HG03159 (cell line): ENCODE measurements around the gene VPS54.
A peak's percentile ranks its signal among the peaks of the same experiment; 100 is the strongest.
"Not testable (repeated sequence)": the region's sequence is repeated elsewhere in the genome, so short reads cannot be mapped to it uniquely, and the experiment has no call there.

ENCODE experiments used
- ATAC-seq: cut with Tn5 transposase; IDR thresholded peaks from one replicate; pipeline ENCODE4 v1.9.1; 2021; ENCODE audit warnings: mild to moderate bottlenecking, moderate library complexity; ENCODE audit not compliant: unreplicated experiment

The VPS54 gene

GRCh38 chr2:64024259-64024949, 5.2 kb upstream of the VPS54 start:
- no peak for ATAC-seq

- no peak for ATAC-seq
These were observed 4.4 kb upstream of the VPS54 start for GRCh38 chr2:64023485-64024258.

GRCh38 chr2:64021578-64021977, 2.4 kb upstream of the VPS54 start:
- no peak for ATAC-seq

DNA sequence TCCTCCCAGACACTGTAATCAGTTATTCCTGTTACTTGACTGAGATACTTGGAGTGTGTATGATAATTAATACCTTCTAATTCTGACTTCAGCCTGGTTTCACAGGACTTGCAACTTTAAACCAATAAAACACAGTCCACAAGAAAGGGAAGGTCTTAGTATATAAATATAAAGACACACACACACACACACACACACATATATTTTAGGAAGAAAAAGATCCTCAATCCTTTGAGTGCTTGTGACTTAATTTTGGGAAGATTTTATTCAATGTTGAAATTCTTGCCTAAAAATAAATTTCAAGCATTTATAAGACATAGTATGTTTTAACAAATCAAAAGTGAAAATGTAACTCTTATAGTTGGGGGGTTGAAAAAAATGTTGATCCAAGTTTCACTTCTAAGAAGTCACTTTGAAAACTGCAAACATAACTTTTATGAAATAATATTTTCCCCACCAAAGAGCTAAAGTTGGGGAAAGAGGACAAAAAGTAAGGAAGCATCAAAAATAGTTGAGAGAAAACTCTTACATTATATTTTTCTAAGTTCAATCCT, 824 bp upstream of the VPS54 start:
- ATAC-seq, result no peak

- peak; percentile 54 for ATAC-seq
These were observed 536 bp downstream of the VPS54 start for GRCh38 chr2:64018701-64019082.

- ATAC-seq, result no peak
These were observed 1.2 kb downstream of the VPS54 start for GRCh38 chr2:64017811-64018700.

DNA sequence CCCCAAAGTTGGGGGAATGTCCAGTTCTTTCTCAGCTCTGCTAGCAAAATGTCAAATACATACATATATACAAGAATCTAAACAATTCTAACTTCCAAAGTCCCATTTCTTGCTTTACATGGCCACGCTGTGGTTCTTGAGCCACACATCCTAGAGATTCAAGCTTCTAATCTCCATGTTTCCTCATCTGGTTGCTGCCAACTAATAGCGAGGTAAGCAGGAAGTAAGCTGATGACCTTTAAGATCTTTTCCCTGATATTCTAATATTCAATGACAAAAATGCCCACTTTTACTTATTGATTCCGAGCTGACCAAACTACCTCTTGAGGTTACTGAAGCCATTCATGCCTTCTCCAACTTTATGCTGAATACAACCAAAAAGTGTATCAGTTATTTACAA, 3.3 kb downstream of the VPS54 start:
- no peak for ATAC-seq

GRCh38 chr2:64015391-64015790, 3.8 kb downstream of the VPS54 start:
- ATAC-seq, result no peak

GRCh38 chr2:64014628-64015027, 4.6 kb downstream of the VPS54 start:
- no peak for ATAC-seq

GRCh38 chr2:64013053-64013452, 6.2 kb downstream of the VPS54 start:
- ATAC-seq, result no peak

GRCh38 chr2:64012115-64012514, 7.1 kb downstream of the VPS54 start:
- no peak for ATAC-seq

GRCh38 chr2:64008434-64009009, 10.7 kb downstream of the VPS54 start:
- ATAC-seq, result no peak

DNA sequence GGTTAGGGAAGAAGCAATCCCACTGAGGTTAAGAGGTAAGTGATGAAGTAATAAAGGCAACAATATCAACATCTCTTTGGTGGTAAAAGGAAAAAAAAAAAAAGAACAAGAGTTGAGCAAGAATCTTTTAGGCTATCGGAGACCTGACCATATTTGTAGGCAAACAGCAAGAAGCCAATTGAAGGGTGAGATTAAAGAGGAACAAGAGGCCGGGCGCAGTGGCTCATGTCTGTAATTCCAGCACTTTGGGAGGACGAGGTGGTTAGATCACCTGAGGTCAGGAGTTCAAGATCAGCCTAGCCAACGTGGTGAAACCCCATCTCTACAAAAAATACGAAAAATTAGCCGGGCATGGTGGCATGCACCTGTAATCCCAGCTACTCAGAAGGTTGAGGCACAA, 11.3 kb downstream of the VPS54 start:
- ATAC-seq, result no peak

- no peak for ATAC-seq
These were observed 13.4 kb downstream of the VPS54 start for GRCh38 chr2:64005707-64006356.

DNA sequence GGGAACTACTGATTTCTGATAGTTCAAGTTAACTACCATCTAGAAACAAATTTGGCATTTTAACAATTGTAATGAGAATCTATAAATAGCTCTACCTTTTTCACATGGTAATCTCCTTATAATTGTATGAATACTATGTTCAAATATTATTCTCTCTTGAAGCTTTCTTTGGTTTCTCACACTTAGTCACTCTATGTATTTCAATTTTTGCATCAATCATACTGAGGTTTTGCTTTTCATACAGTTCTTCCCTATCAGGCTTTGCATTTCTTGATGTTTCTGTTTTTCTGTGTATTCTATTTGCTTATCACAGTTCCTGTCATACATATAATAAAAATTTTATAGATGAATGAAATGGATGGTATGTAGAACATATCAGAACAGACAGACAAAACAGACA, 16.0 kb downstream of the VPS54 start:
- ATAC-seq, result no peak

GRCh38 chr2:64001382-64002101, 17.7 kb downstream of the VPS54 start:
- ATAC-seq, result no peak

GRCh38 chr2:64000630-64001381, 18.4 kb downstream of the VPS54 start:
- ATAC-seq, result no peak

GRCh38 chr2:63999049-63999448, 20.2 kb downstream of the VPS54 start:
- ATAC-seq, result no peak

DNA sequence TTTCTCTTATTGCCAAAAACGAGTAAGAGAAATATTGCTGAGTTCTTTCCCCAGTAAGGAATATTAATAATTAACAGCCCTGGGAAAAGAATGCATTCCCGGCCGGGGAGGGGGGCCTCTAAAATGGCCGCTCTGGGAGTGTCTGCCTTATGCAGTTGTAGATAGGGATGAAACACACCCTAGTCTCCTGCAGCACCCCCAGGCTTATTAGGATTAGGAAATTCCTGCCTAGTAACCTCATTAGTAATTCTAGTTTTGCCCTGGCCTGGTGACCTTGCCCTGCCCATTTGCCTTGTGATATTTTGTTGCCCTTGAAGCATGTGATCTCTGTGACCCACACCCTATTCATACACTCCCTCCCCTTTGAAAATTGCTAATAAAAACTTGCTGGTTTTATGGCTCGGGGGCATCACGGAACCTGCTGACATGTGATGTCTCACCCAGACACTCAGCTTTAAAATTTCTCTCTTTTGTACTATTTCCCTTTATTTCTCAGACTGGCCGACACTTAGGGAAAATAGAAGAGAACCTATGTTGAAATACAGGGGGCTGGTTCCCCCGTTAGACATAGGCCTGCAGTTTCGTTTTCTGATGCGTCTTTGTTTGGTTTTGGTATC, 22.5 kb downstream of the VPS54 start:
- not testable (repeated sequence) for ATAC-seq
